MM.1S (cell line): ENCODE measurements around the gene HPCAL1.

Experiments
- DNase-seq: peaks from one replicate; pipeline ENCODE4 v3.0.0-alpha.2; 2015
- H2AFZ ChIP-seq: fragments of 300-600 bp; sonication (generic); 2 replicates; pipeline ENCODE4 v1.6.0; 2016; ENCODE audit warnings: antibody characterized with exemption, low read length
- H3F3A ChIP-seq: fragments of 300-600 bp; sonication (generic); 2 replicates; pipeline ENCODE4 v1.6.1; 2016; ENCODE audit warnings: mild to moderate bottlenecking, antibody characterized with exemption, low read length, moderate library complexity, mixed read lengths; ENCODE audit not compliant: insufficient read depth
- H3K27ac ChIP-seq: fragments of 300-600 bp; sonication (generic); 2 replicates; pipeline ENCODE4 v1.5.1; 2016; ENCODE audit warnings: mild to moderate bottlenecking, low read length
- H3K27me3 ChIP-seq: fragments of 300-600 bp; sonication (generic); replicated peaks from 2 replicates; pipeline ENCODE4 v1.6.0; 2016; ENCODE audit warnings: low read length; ENCODE audit not compliant: insufficient read depth
- H3K36me3 ChIP-seq: fragments of 300-600 bp; sonication (generic); replicated peaks from 2 replicates; pipeline ENCODE4 v1.6.1; 2016; ENCODE audit warnings: mild to moderate bottlenecking, low read length, mixed read lengths; ENCODE audit not compliant: insufficient read depth
- H3K4me1 ChIP-seq: fragments of 300-600 bp; sonication (generic); 2 replicates; pipeline ENCODE4 v1.6.1; 2016; ENCODE audit warnings: low read length, mixed read lengths
- H3K4me2 ChIP-seq: fragments of 300-600 bp; sonication (generic); 2 replicates; pipeline ENCODE4 v1.6.0; 2016; ENCODE audit warnings: low read depth, low read length
- H3K4me3 ChIP-seq: fragments of 300-600 bp; sonication (generic); 2 replicates; pipeline ENCODE4 v1.5.1; 2016; ENCODE audit warnings: low read length, mixed read lengths
- H3K79me2 ChIP-seq: fragments of 300-600 bp; sonication (generic); 2 replicates; pipeline ENCODE4 v1.6.1; 2016; ENCODE audit warnings: mixed run types, low read length, mixed read lengths
- H3K9ac ChIP-seq: fragments of 300-600 bp; sonication (generic); 2 replicates; pipeline ENCODE4 v1.6.1; 2016; ENCODE audit warnings: low read length, mixed read lengths
- H3K9me2 ChIP-seq: fragments of 300-600 bp; sonication (generic); replicated peaks from 2 replicates; pipeline ENCODE4 v1.6.1; 2016; ENCODE audit warnings: mild to moderate bottlenecking, low read length, mixed read lengths; ENCODE audit not compliant: insufficient read depth
- H3K9me3 ChIP-seq: fragments of 300-600 bp; sonication (generic); replicated peaks from 2 replicates; pipeline ENCODE4 v1.6.1; 2016; ENCODE audit warnings: mild to moderate bottlenecking, low read length, mixed read lengths; ENCODE audit not compliant: insufficient read depth
- H4K20me1 ChIP-seq: fragments of 300-600 bp; sonication (generic); 2 replicates; pipeline ENCODE4 v1.6.1; 2016; ENCODE audit warnings: mild to moderate bottlenecking, low read length, moderate library complexity, mixed read lengths; ENCODE audit not compliant: insufficient read depth
- CTCF ChIP-seq: fragments of 300-600 bp; sonication (generic); IDR thresholded peaks from 2 replicates; pipeline ENCODE4 v1.5.1; 2016; ENCODE audit warnings: antibody characterized with exemption, low read length, mixed read lengths
- EZH2 ChIP-seq: fragments of 300-600 bp; sonication (generic); optimal IDR thresholded peaks from 2 replicates; pipeline ENCODE3; 2017; ENCODE audit warnings: low read depth, mild to moderate bottlenecking, antibody characterized with exemption, low read length, mixed read lengths
- EZH2phosphoT487 ChIP-seq: fragments of 300-600 bp; sonication (generic); IDR thresholded peaks from 2 replicates; pipeline ENCODE4 v1.6.1; 2018; ENCODE audit warnings: antibody characterized with exemption, low read length

HPCAL1 gene

GRCh38 chr2:10352972-10353371 lies 50.3 kb downstream of the HPCAL1 start:
- Histone ChIP-seq H3F3A (no peaks in the 10 kb centered on the region; the same call in 1 of the 2 replicates), H3K9me3 (no peaks in the 10 kb centered on the region), H3K27me3 (no peaks in the 10 kb centered on the region), H4K20me1 (no peaks in the 10 kb centered on the region; the same call in 1 of the 2 replicates), H3K9me2 (no peaks in the 10 kb centered on the region), H3K36me3 (no peaks in the 10 kb centered on the region), H3K4me2 (no peak overlapping the region), H3K9ac (no peak overlapping the region), H3K4me1 (peaks cover 14% of the 10 kb centered on the region), H3K4me3 (no peak overlapping the region), H3K27ac (no peak overlapping the region), H3K79me2 (peaks cover 79% of the 10 kb centered on the region), H2AFZ (no peak overlapping the region)
- no peak for TF ChIP-seq EZH2phosphoT487
- no peak for TF ChIP-seq CTCF
- no peak for TF ChIP-seq EZH2
- no peak for DNase-seq

DNA sequence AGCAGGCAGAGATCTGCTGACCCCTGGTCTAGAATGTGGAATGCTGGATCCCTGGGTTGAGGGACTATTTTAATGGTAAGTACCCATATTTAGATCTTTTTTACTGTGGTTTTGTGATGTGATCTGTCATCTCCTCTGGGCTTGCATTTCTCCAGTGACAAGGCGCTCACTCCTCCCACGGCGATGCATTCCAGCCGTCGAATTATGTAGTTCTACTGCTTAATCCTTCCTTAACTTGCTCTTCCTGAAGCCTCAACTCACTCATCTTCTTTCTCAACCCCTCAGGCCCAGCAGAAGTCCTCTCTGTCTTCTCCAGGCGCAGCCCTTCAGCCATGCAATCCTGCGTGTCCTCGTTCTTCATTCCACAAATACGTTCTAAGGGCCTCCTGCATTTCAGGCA lies 51.2 kb downstream of the HPCAL1 start:
- Histone ChIP-seq H2AFZ (no peak overlapping the region), H3F3A (no peaks in the 10 kb centered on the region; the same call in 1 of the 2 replicates), H3K9me2 (no peaks in the 10 kb centered on the region), H3K9me3 (no peaks in the 10 kb centered on the region), H3K27me3 (no peaks in the 10 kb centered on the region), H4K20me1 (no peaks in the 10 kb centered on the region; the same call in 1 of the 2 replicates), H3K27ac (no peak overlapping the region), H3K36me3 (no peaks in the 10 kb centered on the region), H3K9ac (no peak overlapping the region), H3K4me1 (peaks cover 14% of the 10 kb centered on the region), H3K4me2 (no peak overlapping the region), H3K4me3 (no peak overlapping the region), H3K79me2 (peaks cover 79% of the 10 kb centered on the region)
- DNase-seq = no peak
- TF ChIP-seq CTCF (no peak), EZH2 (no peak), EZH2phosphoT487 (no peak)

- H3K9ac ChIP-seq = no peak overlapping the region
- H3K4me2 ChIP-seq = no peak overlapping the region
- no peak overlapping the region for H2AFZ ChIP-seq
- no peak overlapping the region for H3K4me3 ChIP-seq
- peaks cover 81% of the 10 kb centered on the region for H3K79me2 ChIP-seq
- no peaks in the 10 kb centered on the region; the same call in 1 of the 2 replicates for H3F3A ChIP-seq
- no peaks in the 10 kb centered on the region for H3K9me3 ChIP-seq
- no peaks in the 10 kb centered on the region for H3K9me2 ChIP-seq
- no peaks in the 10 kb centered on the region; the same call in 1 of the 2 replicates for H4K20me1 ChIP-seq
- no peaks in the 10 kb centered on the region for H3K27me3 ChIP-seq
- no peak for DNase-seq
- TF ChIP-seq EZH2phosphoT487 (no peak), CTCF (no peak), EZH2 (no peak)
- H3K27ac ChIP-seq = no peak overlapping the region
- no peaks in the 10 kb centered on the region for H3K36me3 ChIP-seq
- peaks cover 14% of the 10 kb centered on the region for H3K4me1 ChIP-seq
Measured at GRCh38 chr2:10354399-10354798, 51.7 kb downstream of the HPCAL1 start.
